Body of pancreas (tissue), 4 donors: ENCODE measurements around the gene RUFY1. TPM values are rescaled to one million over a fixed set of nuclear protein-coding genes. Genes with fewer than 3 reads are reported as not detected.
"Not testable (repeated sequence)": the region's sequence is repeated elsewhere in the genome, so short reads cannot be mapped to it uniquely, and the experiment has no call there.

Experiments used
- ATAC-seq: fragments of 150-250 bp; one replicate; pipeline ENCODE4 v1.9.1; 2016
- DNase-seq, 4 donors: peaks; one replicate each; pipeline ENCODE4 v3.0.0-alpha.2; 2019
- H3K27ac ChIP-seq, 4 donors: fragments of 200-600 bp; sonication (generic); 1 replicate in 3 of 4; 2 replicates in 1 of 4; pipeline versions ENCODE4 v1.5.1 to v1.6.1; 2016 to 2019; ENCODE audit warnings: mild to moderate bottlenecking in 1 of 4, mixed read lengths in 1 of 4, moderate library complexity in 1 of 4
- H3K27me3 ChIP-seq, 2 donors: fragments of 200-600 bp; sonication (generic); one replicate each; pipeline ENCODE4 v1.6.0; 2016; ENCODE audit warnings: mild to moderate bottlenecking in 1 of 2
- H3K36me3 ChIP-seq, 2 donors: fragments of 200-600 bp; sonication (generic); replicated peaks in 1 of 2; 2 replicates each; pipeline ENCODE4 v1.5.1; 2016; ENCODE audit warnings: low read depth in 2 of 2; ENCODE audit not compliant: insufficient read depth in 1 of 2
- H3K4me1 ChIP-seq: fragments of 200-600 bp; sonication (generic); one replicate; pipeline ENCODE4 v1.6.0; 2016
- H3K4me3 ChIP-seq, 2 donors: fragments of 200-600 bp; sonication (generic); 1 replicate in 1 of 2; 2 replicates in 1 of 2; pipeline ENCODE4 v1.5.1; 2016 to 2019
- H3K9me3 ChIP-seq, 3 donors: fragments of 200-600 bp; sonication (generic); 1 replicate in 2 of 3; 2 replicates in 1 of 3; pipeline ENCODE4 v1.5.1; 2016
- CTCF ChIP-seq, 7 experiments: fragments of 450-650 bp in 4 of 7; fragments of 200-600 bp in 3 of 7; sonication (generic) in 3 of 7; IDR thresholded peaks; one replicate each; pipeline ENCODE4 v1.5.1; 2016 to 2019; ENCODE audit warnings: antibody characterized with exemption in 7 of 7
- POLR2A ChIP-seq, 3 donors: fragments of 450-650 bp; IDR thresholded peaks; one replicate each; pipeline ENCODE4 v1.6.1; 2016; ENCODE audit warnings: antibody characterized with exemption in 3 of 3, mild to moderate bottlenecking in 2 of 3
- WGBS, 2 donors: methylation state at CpG; one replicate each; pipeline ENCODE4 v1.1.5; 2017; 5-methylcytosine and 5-hydroxymethylcytosine counted together
- intact Hi-C: fragments of 100-400 bp; cut with DNase I; formaldehyde crosslinking; loops from one replicate; pipeline ENCODE4 v1.15.1; 2023
- total RNA-seq, 2 donors: library from RNA; depleted of rRNA; stranded (reverse); fragments of >200 nt; gene quantifications; one replicate each; pipeline ENCODE4 v1.1.0, GENCODE V29; 2016

The RUFY1 gene
- total RNA-seq, 2 donors from 2014 or later = 26.2 to 38.2 TPM

GRCh38 chr5:179536676-179537075 lies 13.7 kb upstream of the RUFY1 start:
- H3K4me3 ChIP-seq = no peak overlapping the region
- no peaks in the 10 kb centered on the region for H3K36me3 ChIP-seq
- no peaks in the 10 kb centered on the region for H3K9me3 ChIP-seq
- H3K4me1 ChIP-seq = no peaks in the 10 kb centered on the region
- WGBS, 2 donors = 62 to 86% methylated on average over 6 of the region's 6 CpGs
- DNase-seq (no peak), ATAC-seq (no peak)
- H3K27ac ChIP-seq = no peak overlapping the region
- intact Hi-C loops = no loop called here
- TF ChIP-seq CTCF (IDR thresholded peaks at IDR 0.05) = no peak
- TF ChIP-seq POLR2A (IDR thresholded peaks at IDR 0.05) = no peak
- no peaks in the 10 kb centered on the region for H3K27me3 ChIP-seq

GRCh38 chr5:179542170-179542569 lies 8.2 kb upstream of the RUFY1 start:
- Histone ChIP-seq H3K36me3 (no peaks in the 10 kb centered on the region), H3K9me3 (no peaks in the 10 kb centered on the region), H3K4me1 (no peaks in the 10 kb centered on the region), H3K4me3 (no peak overlapping the region), H3K27ac (no peak overlapping the region), H3K27me3 (no peaks in the 10 kb centered on the region)
- no peak for TF ChIP-seq POLR2A (IDR thresholded peaks at IDR 0.05)
- TF ChIP-seq CTCF (IDR thresholded peaks at IDR 0.05) = no peak
- no peak for DNase-seq
- intact Hi-C loops = no loop called here
- ATAC-seq = no peak
- WGBS, 2 donors = 77 to 84% methylated on average over 6 to 7 of the region's 7 CpGs

GRCh38 chr5:179543275-179543674 lies 7.1 kb upstream of the RUFY1 start:
- H3K27me3 ChIP-seq, H3K9me3 ChIP-seq, H3K27ac ChIP-seq, H3K4me3 ChIP-seq, DNase-seq, H3K4me1 ChIP-seq, ATAC-seq, H3K36me3 ChIP-seq, intact Hi-C loops: not testable (repeated sequence)
- WGBS, 2 donors = 89 to 93% methylated on average over 15 of the region's 15 CpGs

GRCh38 chr5:179553006-179553405 lies 2.7 kb downstream of the RUFY1 start:
- TF ChIP-seq POLR2A (IDR thresholded peaks at IDR 0.05) = no peak
- no peak for TF ChIP-seq CTCF (IDR thresholded peaks at IDR 0.05)
- intact Hi-C loops = no loop called here
- Histone ChIP-seq H3K9me3 (no peaks in the 10 kb centered on the region), H3K4me1 (peaks cover 30% of the 10 kb centered on the region), H3K4me3 (no peak overlapping the region), H3K27me3 (no peaks in the 10 kb centered on the region), H3K27ac (no peak overlapping the region), H3K36me3 (no peaks in the 10 kb centered on the region)
- WGBS, 2 donors = 92 to 94% methylated on average over 4 of the region's 4 CpGs
- DNase-seq (no peak), ATAC-seq (no peak)

- DNase-seq = peak in 1 of 4 donors; percentile 21
- H3K27ac ChIP-seq = no peak overlapping the region
Measured at GRCh38 chr5:179553875-179554274, 3.5 kb downstream of the RUFY1 start.

More at GRCh38 chr5:179553875-179554274, 3.5 kb downstream of the RUFY1 start:
- intact Hi-C loops = no loop called here
- ATAC-seq = no peak
- WGBS, 2 donors = 83 to 94% methylated on average over 7 of the region's 7 CpGs
- no peaks in the 10 kb centered on the region for H3K9me3 ChIP-seq
- H3K36me3 ChIP-seq = no peaks in the 10 kb centered on the region
- H3K27me3 ChIP-seq = no peaks in the 10 kb centered on the region
- TF ChIP-seq CTCF (IDR thresholded peaks at IDR 0.05) = no peak
- TF ChIP-seq POLR2A (IDR thresholded peaks at IDR 0.05) = no peak
- H3K4me1 ChIP-seq = peaks cover 38% of the 10 kb centered on the region
- H3K4me3 ChIP-seq = no peak overlapping the region
